ENCODE results near the gene CD58.

DNA sequence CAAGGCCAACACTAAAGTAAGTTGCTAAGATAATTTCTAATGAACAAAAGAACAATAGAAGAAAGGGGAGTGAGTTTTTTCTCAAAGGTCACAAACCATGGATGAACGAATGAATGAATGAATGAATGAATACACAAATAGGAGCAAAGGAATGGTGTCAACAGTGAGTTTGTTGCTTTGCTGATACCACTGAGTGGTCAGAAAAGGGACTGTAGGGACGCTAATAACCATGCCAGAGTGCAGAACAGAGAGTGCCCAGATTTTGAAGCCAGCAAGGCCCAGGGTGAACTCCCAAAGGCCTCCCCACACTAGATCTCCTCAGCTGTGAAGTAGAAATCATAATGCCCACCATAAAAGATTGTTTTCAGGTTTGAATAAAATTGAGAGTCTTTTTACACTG is 15.9 kb downstream of the CD58 start:
- TF ChIP-seq, protein P1, sequence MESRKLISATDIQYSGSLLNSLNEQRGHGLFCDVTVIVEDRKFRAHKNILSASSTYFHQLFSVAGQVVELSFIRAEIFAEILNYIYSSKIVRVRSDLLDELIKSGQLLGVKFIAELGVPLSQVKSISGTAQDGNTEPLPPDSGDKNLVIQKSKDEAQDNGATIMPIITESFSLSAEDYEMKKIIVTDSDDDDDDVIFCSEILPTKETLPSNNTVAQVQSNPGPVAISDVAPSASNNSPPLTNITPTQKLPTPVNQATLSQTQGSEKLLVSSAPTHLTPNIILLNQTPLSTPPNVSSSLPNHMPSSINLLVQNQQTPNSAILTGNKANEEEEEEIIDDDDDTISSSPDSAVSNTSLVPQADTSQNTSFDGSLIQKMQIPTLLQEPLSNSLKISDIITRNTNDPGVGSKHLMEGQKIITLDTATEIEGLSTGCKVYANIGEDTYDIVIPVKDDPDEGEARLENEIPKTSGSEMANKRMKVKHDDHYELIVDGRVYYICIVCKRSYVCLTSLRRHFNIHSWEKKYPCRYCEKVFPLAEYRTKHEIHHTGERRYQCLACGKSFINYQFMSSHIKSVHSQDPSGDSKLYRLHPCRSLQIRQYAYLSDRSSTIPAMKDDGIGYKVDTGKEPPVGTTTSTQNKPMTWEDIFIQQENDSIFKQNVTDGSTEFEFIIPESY (IDR thresholded peaks at IDR 0.05; ENCODE audit: borderline replicate concordance, low read depth) = no peak
- TF ChIP-seq USF1 (IDR thresholded peaks at IDR 0.05; ENCODE audit: borderline replicate concordance, low read depth) (no peak), TAF1 (IDR thresholded peaks at IDR 0.05; ENCODE audit: borderline replicate concordance, low read depth, low read length) (no peak), RCOR1 (IDR thresholded peaks at IDR 0.05; ENCODE audit: low read length) (no peak), POLR2AphosphoS5 (IDR thresholded peaks at IDR 0.05; ENCODE audit: low read depth, low read length) (no peak), NFIC (IDR thresholded peaks at IDR 0.05; ENCODE audit: borderline replicate concordance) (no peak), MXI1 (IDR thresholded peaks at IDR 0.05; ENCODE audit: low read depth, low read length) (no peak)
- TF ChIP-seq, protein P2, sequence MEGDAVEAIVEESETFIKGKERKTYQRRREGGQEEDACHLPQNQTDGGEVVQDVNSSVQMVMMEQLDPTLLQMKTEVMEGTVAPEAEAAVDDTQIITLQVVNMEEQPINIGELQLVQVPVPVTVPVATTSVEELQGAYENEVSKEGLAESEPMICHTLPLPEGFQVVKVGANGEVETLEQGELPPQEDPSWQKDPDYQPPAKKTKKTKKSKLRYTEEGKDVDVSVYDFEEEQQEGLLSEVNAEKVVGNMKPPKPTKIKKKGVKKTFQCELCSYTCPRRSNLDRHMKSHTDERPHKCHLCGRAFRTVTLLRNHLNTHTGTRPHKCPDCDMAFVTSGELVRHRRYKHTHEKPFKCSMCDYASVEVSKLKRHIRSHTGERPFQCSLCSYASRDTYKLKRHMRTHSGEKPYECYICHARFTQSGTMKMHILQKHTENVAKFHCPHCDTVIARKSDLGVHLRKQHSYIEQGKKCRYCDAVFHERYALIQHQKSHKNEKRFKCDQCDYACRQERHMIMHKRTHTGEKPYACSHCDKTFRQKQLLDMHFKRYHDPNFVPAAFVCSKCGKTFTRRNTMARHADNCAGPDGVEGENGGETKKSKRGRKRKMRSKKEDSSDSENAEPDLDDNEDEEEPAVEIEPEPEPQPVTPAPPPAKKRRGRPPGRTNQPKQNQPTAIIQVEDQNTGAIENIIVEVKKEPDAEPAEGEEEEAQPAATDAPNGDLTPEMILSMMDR (IDR thresholded peaks at IDR 0.05) = no peak
